A204.1 (cell line): ENCODE results near the gene AP1AR.
"Not testable (repeated sequence)": the region's sequence is repeated elsewhere in the genome, so short reads cannot be mapped to it uniquely, and the experiment has no call there.

Experiments
- FAIRE-seq: peaks from 2 replicates; lab custom pipeline; 2012; peaks lifted over from hg19 to GRCh38; lab: Jason Lieb, UNC

AP1AR gene

DNA sequence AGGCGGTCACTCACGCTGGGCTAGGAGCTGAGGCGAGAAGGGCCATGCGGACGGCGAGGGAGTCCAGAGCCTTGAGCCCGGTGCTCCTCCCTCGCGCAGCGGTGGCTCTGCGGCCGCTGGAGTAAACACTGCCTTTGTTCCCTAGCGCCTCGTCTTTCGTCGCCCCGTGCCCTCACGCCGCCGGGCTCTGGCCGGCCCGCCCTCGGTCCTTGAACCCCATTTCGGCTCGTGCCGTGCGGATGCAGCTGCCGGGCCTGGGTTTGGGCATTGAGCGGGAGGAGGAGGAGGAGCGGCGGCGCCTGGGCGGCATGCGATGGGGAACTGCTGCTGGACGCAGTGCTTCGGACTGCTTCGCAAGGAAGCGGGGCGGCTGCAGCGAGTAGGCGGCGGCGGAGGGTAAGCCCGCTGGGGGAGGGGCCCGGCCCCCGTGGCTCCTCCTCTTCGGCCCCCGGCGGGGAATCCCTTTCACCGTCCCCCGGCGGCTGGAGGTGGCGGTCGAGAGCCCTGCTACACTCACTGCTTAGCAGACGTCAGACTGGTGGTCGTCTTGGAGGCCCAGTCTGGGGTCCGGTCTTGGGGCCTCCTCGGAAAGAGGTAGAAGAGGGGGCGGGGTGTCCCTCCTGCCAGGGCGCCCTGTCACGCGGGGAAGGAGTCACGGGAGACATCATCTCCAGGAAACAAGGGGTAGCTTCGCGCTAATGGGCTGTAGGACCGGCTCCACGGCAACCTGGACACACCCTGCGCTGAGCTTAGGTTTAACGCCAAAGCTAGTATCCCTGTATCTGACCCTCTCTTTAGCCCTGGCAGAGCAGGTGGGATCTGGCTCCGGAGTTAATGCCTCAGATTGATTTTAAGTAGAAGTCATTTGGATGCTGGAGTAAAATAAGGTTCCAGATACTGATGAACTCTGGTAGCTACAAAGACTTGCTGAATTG lies at the start of gene AP1AR:
TSS of gene AP1AR (plus strand) at position 9 of the 935 bp plus-strand sequence. CDS start at position 314, 305 bp downstream.
- no peak for FAIRE-seq

GRCh38 chr4:112182604-112183003 lies 49.0 kb upstream of the AP1AR start:
- FAIRE-seq, result no peak

DNA sequence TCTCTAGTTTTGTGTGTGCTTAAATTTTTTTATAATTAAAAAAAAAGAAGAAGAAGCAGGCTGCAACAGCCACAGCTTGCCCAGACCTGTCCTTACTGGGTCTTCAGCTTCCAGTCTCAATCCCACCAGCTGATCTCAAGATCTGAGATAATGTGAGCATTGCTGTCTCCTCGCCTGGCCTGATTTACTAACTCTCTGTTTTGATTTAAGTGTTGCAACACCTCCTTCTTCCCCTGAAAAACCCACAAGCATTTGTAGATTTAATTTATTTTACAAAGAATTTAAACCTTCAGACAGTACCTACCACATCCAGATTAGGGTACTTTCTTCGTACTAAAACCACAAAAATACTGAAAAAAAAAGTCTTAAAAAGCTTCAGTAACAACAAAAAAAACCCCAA lies 48.3 kb upstream of the AP1AR start:
- no peak for FAIRE-seq

DNA sequence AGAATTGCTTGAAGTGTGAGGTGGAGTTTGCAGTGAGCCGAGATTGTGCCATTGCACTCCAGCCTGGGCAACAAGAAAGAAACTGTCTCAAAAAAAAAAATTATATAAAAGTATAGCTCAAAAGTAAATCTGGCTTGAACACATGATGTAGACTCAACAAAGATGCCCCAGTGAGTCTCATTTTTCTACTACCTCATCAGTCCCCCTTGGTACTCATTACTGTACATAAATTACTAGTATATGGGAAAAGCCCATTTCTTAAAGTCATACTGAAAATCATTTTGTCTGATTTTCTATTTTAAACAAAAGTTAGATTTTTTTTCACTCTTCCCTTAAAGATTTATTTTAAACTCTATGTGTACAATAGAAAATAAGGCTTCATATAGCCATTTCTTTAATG lies 47.1 kb upstream of the AP1AR start:
- no peak for FAIRE-seq

- no peak for FAIRE-seq
These were observed 46.3 kb upstream of the AP1AR start for GRCh38 chr4:112185334-112185733.

- FAIRE-seq, result no peak
These were observed 45.6 kb upstream of the AP1AR start for GRCh38 chr4:112185740-112186670.

DNA sequence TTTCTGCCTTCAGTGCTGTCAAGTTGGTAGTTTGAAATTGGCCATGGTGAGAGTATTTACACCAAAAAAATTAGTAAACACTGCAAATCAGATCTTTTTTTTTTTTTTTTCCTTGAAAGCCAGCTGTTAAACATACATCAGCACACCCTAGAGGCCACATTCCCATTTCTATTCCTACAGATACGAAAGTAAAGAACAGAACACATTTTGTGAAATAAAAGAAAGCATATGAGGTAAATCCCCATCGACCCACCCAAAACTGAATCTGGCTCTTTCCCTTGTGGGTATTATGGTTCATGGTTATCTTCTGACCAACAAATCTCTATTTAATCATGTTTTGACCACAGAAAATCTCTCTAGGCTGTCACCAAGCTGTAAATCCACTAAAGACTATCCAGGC lies 41.8 kb upstream of the AP1AR start:
- FAIRE-seq, result no peak

DNA sequence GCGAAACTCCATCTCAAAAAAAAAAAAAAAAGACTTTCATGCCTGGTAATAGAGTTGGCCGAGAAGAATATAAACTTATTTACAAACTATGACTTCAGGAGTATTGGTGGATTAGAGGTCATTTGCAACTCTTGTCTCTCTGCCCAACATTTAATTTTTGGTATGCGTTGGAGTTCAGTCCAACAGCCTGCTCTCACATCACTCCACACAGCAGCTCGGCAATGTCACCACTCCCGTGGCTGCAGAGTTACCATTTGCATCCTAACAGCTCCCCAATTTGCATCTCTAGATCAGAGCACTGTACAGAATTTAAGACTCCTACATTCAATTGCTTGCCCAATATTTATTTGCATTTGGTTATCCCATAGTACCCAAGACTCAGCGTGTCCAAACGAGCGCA lies 40.9 kb upstream of the AP1AR start:
- FAIRE-seq, result no peak

DNA sequence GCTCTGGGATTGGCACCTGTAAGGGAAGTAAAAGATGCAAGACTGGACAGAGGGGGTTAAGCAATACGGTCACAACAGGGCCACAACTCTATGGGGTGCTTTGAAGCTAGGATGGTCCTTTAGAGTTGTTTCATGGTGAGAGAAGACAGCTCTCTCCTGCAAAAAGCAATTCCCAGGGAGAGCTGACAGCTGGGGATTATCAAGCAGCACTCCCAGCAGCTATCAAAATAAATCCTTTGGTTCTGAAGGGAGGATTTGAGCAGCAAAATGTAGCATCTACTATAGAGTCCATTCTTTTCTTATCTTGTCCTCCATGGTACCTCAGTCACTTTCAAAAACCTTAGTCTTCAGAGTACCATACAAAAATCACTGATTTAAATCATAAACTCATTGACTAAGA lies 35.1 kb upstream of the AP1AR start:
- no peak for FAIRE-seq

DNA sequence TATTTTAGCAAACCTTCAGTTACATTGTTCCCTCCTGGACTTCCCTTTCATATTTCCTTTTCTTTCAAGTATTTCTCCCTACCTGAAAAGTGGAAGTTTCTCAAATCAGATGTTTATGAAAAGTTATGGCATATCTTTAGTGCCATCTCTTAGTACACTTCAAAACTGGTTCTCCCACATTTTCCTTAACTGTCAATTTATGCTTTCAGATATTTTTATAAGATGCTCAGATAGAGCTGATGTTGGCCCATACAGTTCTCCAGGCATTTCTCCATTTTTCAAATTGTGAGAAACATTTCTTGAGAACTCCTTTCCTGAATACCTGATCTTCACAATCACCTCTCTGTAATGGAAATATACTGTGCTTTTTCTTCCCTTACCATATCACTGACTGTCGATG lies 32.5 kb upstream of the AP1AR start:
- no peak for FAIRE-seq

GRCh38 chr4:112201915-112202505 lies 29.6 kb upstream of the AP1AR start:
- FAIRE-seq, result no peak

DNA sequence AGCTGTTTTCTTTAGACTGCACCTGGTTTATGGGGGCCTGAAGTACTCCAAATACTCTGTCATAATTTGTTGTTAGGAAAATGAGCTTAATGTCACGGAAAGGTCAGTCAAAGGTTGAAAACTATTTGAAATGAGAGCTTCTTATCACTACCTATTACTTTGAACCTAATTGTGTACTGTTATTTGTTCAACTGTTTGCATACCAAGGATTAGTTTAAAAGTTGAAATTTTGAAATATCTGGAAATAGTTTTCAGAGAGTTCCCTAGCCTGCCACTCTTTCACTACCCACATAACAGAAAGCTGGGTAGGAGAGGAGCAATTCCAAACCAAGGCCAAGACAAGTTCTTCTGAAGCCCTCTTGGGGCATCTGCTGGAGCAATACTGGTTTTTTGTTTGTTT lies 28.0 kb upstream of the AP1AR start:
- FAIRE-seq, result no peak

DNA sequence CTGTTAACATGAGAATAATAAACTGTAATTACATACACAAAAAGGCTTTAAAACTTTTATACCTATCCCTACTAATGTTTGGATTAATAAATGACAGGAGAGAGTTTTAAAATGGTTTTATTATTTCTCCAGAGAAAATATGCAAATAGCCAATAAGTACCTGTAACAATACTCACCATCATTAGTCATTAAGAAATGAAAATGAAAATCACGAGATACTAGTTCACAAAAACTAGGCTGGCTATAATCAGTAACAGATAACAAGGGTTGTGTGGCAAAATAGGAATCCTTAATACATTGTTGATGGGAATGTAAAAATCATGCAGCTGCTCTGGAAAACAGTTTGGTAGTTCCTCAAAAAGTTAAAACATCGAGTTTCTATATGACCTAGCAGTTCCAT lies 25.2 kb upstream of the AP1AR start:
- FAIRE-seq, result no peak

DNA sequence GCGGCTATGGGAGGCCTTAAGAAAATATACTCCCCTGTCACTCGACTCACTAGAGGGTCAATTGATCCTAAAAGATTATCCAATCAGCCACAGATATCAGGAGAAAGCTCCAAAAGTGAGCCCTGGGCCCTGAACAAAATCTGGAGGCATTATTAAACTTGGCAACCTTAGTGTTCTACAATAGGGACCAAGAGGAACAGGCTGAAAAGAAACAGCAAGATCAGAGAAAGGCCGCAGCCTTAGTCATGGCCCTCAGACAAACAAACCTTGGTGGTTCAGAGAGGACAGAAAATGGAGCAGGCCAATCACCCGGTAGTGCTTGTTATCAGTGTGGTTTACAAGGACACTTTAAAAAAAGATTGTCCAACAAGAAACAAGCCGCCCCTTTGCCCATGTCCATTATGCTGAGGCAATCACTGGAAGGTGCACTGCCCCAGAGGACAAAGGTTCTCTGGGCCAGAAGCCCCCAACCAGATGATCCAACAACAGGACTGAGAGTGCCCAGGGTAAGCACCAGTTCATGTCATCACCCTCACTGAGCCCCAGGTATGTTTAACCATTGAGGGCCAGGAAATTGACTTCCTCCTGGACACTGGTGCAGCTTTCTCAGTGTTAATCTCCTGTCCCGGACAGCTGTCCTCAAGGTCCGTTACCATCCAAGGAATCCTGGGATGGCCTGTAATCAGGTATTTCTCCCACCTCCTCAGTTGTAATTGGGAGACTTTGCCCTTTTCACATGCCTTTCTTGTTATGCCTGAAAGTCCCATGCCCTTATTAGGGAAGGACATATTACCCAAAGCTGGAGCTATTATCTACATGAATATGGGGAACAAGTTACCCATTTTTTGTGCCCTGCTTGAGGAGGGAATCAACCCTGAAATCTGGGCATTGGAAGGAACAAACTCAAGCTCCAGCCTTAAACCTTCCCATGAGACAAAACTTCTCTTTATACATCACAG lies 23.2 kb upstream of the AP1AR start:
- not testable (repeated sequence) for FAIRE-seq

DNA sequence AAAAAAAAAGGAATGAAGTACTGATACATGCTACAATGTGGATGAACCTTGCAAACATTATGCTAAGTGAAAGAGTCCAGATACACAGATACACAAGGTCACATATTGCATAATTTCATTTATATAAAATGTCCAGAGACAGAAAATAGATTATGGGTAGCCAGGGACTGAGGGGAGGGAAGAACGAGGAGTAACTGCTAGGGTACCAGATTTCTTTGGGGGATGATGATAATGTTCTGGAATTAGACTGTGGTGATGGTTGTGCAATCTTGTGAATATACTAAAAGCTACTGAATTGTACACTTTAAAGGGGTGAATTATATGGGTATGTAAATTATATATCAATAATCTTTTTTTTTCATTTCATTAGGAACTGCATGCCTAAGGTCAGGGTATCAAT lies 20.8 kb upstream of the AP1AR start:
- no peak for FAIRE-seq

- FAIRE-seq, result no peak
These were observed 18.5 kb upstream of the AP1AR start for GRCh38 chr4:112213091-112213490.

DNA sequence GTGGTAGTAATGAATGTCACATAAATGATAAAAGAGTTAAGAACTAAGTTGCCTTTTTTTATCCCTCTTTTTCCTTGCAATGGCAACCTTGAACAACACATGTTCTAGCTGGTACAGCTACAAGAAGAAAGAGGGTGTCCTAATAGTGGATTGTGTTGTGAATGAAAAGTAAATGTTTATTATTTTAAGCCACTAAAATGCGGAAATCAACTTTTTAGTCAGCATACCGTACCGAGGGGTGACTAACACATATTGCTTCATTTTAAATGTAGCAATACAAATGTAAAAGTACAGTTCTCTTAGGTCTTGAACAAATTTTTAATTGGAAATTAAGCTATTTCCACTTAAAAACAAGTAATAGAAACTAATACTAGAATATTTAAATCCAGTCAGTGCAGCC lies 17.7 kb upstream of the AP1AR start:
- no peak for FAIRE-seq

GRCh38 chr4:112214390-112215264 lies 17.0 kb upstream of the AP1AR start:
- FAIRE-seq, result peak; percentile 81

DNA sequence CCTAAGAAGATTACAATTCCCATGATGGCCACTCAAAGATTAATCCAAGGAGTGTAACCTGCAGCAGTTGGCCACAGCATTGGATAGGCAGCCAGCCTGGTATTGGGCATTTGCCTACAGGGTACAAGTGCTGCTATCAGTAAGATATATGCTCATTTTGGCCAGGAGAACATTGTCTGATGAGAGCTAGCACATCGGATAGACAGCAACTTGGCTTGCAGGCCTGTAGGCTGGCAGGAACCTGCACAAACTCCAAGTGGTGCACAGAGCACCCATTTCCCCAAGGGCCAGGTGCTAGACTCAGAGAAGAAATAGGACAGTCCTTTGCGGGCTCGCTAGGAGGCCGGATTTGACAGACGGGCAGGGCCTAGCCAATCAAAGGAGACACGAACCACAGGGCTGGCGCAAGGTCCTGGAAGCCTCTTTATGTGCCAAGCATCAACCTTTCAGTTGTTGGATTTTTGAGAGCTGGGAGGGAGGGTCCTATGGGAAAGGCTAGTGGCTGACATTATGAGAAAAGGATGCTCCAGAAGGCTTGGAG lies 11.7 kb upstream of the AP1AR start:
- no peak for FAIRE-seq
